ENCODE data around the gene ZFYVE9. TPM values are rescaled to one million over a fixed set of nuclear protein-coding genes. Genes with fewer than 3 reads are reported as not detected.

ZFYVE9 gene
- total and polyA plus RNA-seq, 2 of the 8 experiments (the other 6 are each of a cell fraction or from before 2014, with no cell fraction given): 5.8 to 26.5 TPM

- Histone ChIP-seq H2AK5ac (ENCODE audit: low read depth, low read length) (no peak overlapping the region), H3K56ac (replicated peaks; ENCODE audit: insufficient read length, low read depth, low read length) (no peak overlapping the region), H2BK20ac (ENCODE audit: low read length) (no peak overlapping the region), H3K79me1 (ENCODE audit: low read depth, low read length) (peaks cover 3% of the 10 kb centered on the region), H3K18ac (ENCODE audit: extremely low read depth, low read length) (no peak overlapping the region), H3K9ac (replicated peaks in 1 of 4; ENCODE audit: extremely low read depth in 1 of 4, low read depth in 3 of 4, low read length in 3 of 4) (no peak overlapping the region), H3K23ac (ENCODE audit: insufficient read length) (no peak overlapping the region), H2AFZ (ENCODE audit: low read length) (no peak overlapping the region), H3K14ac (ENCODE audit: insufficient read length) (no peak overlapping the region), H4K91ac (replicated peaks; ENCODE audit: insufficient read length, low read length) (no peak overlapping the region), H4K8ac (ENCODE audit: extremely low read depth, insufficient read depth, low read length) (no peak overlapping the region), H4K5ac (ENCODE audit: insufficient read length, low read depth, low read length) (no peak overlapping the region), H2BK120ac (replicated peaks; ENCODE audit: low read depth, low read length) (no peak overlapping the region), H3K36me3 (ENCODE audit: control insufficient read depth in 2 of 4, insufficient read depth in 4 of 4, low read length in 3 of 4) (no peaks in the 10 kb centered on the region), H3K9me3 (ENCODE audit: insufficient read depth in 2 of 2, low read depth in 1 of 2, low read length in 1 of 2) (no peaks in the 10 kb centered on the region), H2BK5ac (ENCODE audit: low read depth, low read length) (no peak overlapping the region), H3K23me2 (ENCODE audit: low read depth, low read length) (no peaks in the 10 kb centered on the region), H3K4me1 (replicated peaks in 1 of 4; ENCODE audit: control insufficient read depth in 3 of 4, insufficient read depth in 4 of 4, low read length in 3 of 4) (no peaks in the 10 kb centered on the region), H4K20me1 (replicated peaks in 1 of 2; ENCODE audit: control insufficient read depth in 1 of 2, insufficient read depth in 2 of 2, low read length in 2 of 2) (peaks cover 0 to 2% of the 10 kb centered on the region in 2 experiments), H2BK12ac (ENCODE audit: low read depth, low read length) (no peak overlapping the region), H3K4ac (replicated peaks; ENCODE audit: insufficient read length, low read depth, low read length) (no peak overlapping the region), H2BK15ac (ENCODE audit: low read length) (no peak overlapping the region), H3K79me2 (ENCODE audit: control insufficient read depth in 1 of 2, insufficient read depth in 2 of 2, low read length in 2 of 2) (peaks cover 8 to 58% of the 10 kb centered on the region in 2 experiments; a peak in 3 of 4 replicates), H3K4me3 (ENCODE audit: extremely low read depth in 1 of 4, insufficient read depth in 2 of 4, low read depth in 3 of 4, low read length in 4 of 4) (no peak overlapping the region), H3K27me3 (replicated peaks in 1 of 4; ENCODE audit: control insufficient read depth in 3 of 4, extremely low read depth in 1 of 4, insufficient read depth in 3 of 4, low read length in 3 of 4) (no peaks in the 10 kb centered on the region), H3K4me2 (ENCODE audit: insufficient read depth in 1 of 2, low read depth in 2 of 2, low read length in 2 of 2) (no peak overlapping the region), H3K27ac (ENCODE audit: low read depth, low read length) (no peak overlapping the region)
- DNase-seq (ENCODE audit: low read depth in 1 of 2, low spot score in 2 of 2) (no peak), FAIRE-seq (no peak)
- CTCF ChIA-PET (ENCODE audit: partially characterized antibody): interaction anchor here (1.3 kb wide), 1 partner anchor 146 kb away, joined by 3 read pairs; no protein-coding TSS in a partner anchor
- 90% methylated on average over 1 of the region's 1 CpG; no CpG with 5 or more reads in 1 of the 2 experiments for whole genome bisulfite sequencing, 2 experiments (ENCODE audit: extremely low coverage in 1 of 2, insufficient coverage in 1 of 2, insufficient read length in 1 of 2, insufficient replicate concordance in 2 of 2, low coverage in 1 of 2, low lambda C conversion rate in 2 of 2, missing lambda C conversion rate in 1 of 2)
- POLR2A ChIA-PET (ENCODE audit: partially characterized antibody): no interaction called here
- no peak for TF ChIP-seq ZNF274 (IDR thresholded peaks at IDR 0.05; ENCODE audit: borderline replicate concordance, extremely low read depth, low read length)
- no peak for TF ChIP-seq HDAC2 (IDR thresholded peaks at IDR 0.05; ENCODE audit: borderline replicate concordance in 1 of 2, low read depth in 2 of 2, low read length in 2 of 2)
- no peak for TF ChIP-seq RBBP5 (IDR thresholded peaks at IDR 0.05; ENCODE audit: borderline replicate concordance, low read depth, low read length)
- no peak for TF ChIP-seq KDM4A (IDR thresholded peaks at IDR 0.05; ENCODE audit: low read depth, low read length, severe bottlenecking)
- TF ChIP-seq SP2 (IDR thresholded peaks at IDR 0.05; ENCODE audit: low read length): no peak
- TF ChIP-seq EP300 (IDR thresholded peaks at IDR 0.05; ENCODE audit: borderline replicate concordance in 1 of 2, low read depth in 2 of 2, low read length in 2 of 2): no peak
- TF ChIP-seq MAFK (IDR thresholded peaks at IDR 0.05; ENCODE audit: low read depth, low read length): no peak
- no peak for TF ChIP-seq CBX5 (IDR thresholded peaks at IDR 0.05; ENCODE audit: low read depth, low read length)
- TF ChIP-seq SIN3A (conservative IDR thresholded peaks at IDR 0.05 in 1 of 2, IDR thresholded peaks at IDR 0.05 in 1 of 2; ENCODE audit: low read depth in 1 of 2, low read length in 2 of 2): no peak
- no peak for TF ChIP-seq RXRA (IDR thresholded peaks at IDR 0.05; ENCODE audit: insufficient read depth, low read depth, low read length)
- TF ChIP-seq HDAC6 (IDR thresholded peaks at IDR 0.05; ENCODE audit: low read depth, low read length): no peak
Observed at GRCh38 chr1:52150946-52151345, 9.1 kb downstream of the ZFYVE9 start.

All from H1 (cell line).